HEK293T (cell line): ENCODE results near the gene FFAR2.

ENCODE experiments used
- CTCF ChIA-PET: fragments of 350-600 bp; formaldehyde crosslinking; extraction: SDS; loops from one replicate; lab custom pipeline; 2021; ENCODE audit warnings: antibody characterized with exemption, inconsistent platforms; lab: Yijun Ruan, JAX
- POLR2A ChIA-PET: fragments of 350-600 bp; formaldehyde crosslinking; extraction: SDS; loops from one replicate; lab custom pipeline; 2020; ENCODE audit warnings: antibody characterized with exemption, inconsistent platforms; lab: Yijun Ruan, JAX
- DNase-seq: peaks from one replicate; pipeline ENCODE4 v3.0.0; 2012; ENCODE audit warnings: mixed read lengths; ENCODE audit errors: extremely low spot score
- ARNT ChIP-seq: fragments of 450-650 bp; IDR thresholded peaks from 2 replicates; pipeline ENCODE4 v1.6.1; 2017; ENCODE audit warnings: mild to moderate bottlenecking
- BHLHE40 ChIP-seq: fragments of 450-650 bp; IDR thresholded peaks from 2 replicates; pipeline ENCODE4 v1.6.1; 2016; ENCODE audit warnings: mild to moderate bottlenecking, moderate library complexity, borderline replicate concordance
- CTBP1 ChIP-seq: fragments of 450-650 bp; IDR thresholded peaks from 2 replicates; pipeline ENCODE4 v1.6.1; 2016; ENCODE audit warnings: borderline replicate concordance
- ELF4 ChIP-seq: fragments of 450-650 bp; IDR thresholded peaks from 2 replicates; pipeline ENCODE4 v1.6.1; 2017; ENCODE audit warnings: antibody characterized with exemption
- FOXA1 ChIP-seq: fragments of 450-650 bp; IDR thresholded peaks from 2 replicates; pipeline ENCODE4 v1.6.1; 2016; ENCODE audit warnings: mild to moderate bottlenecking
- FOXK2 ChIP-seq: fragments of 450-650 bp; IDR thresholded peaks from 2 replicates; pipeline ENCODE4 v1.6.1; 2016; ENCODE audit warnings: mild to moderate bottlenecking
- FOXM1 ChIP-seq: fragments of 450-650 bp; IDR thresholded peaks from 2 replicates; pipeline ENCODE4 v1.6.1; 2017; ENCODE audit warnings: mild to moderate bottlenecking, borderline replicate concordance
- HDGF ChIP-seq: fragments of 450-650 bp; IDR thresholded peaks from 2 replicates; pipeline ENCODE4 v1.6.1; 2017; ENCODE audit warnings: antibody characterized with exemption, borderline replicate concordance
- L3MBTL2 ChIP-seq: fragments of 450-650 bp; conservative IDR thresholded peaks from 2 replicates; pipeline ENCODE4 v1.6.1; 2016; ENCODE audit warnings: mild to moderate bottlenecking
- LEF1 ChIP-seq: fragments of 450-650 bp; IDR thresholded peaks from 2 replicates; pipeline ENCODE4 v1.6.1; 2017; ENCODE audit warnings: mild to moderate bottlenecking, borderline replicate concordance
- NFRKB ChIP-seq: fragments of 450-650 bp; IDR thresholded peaks from 2 replicates; pipeline ENCODE4 v1.6.1; 2016; ENCODE audit warnings: mild to moderate bottlenecking, moderate library complexity
- PKNOX1 ChIP-seq: fragments of 450-650 bp; IDR thresholded peaks from 2 replicates; pipeline ENCODE4 v1.6.1; 2016
- SP1 ChIP-seq: fragments of 450-650 bp; IDR thresholded peaks from 2 replicates; pipeline ENCODE4 v1.6.1; 2017
- SUZ12 ChIP-seq: fragments of 450-650 bp; IDR thresholded peaks from 2 replicates; pipeline ENCODE4 v1.6.1; 2016; ENCODE audit warnings: mild to moderate bottlenecking
- TARDBP ChIP-seq: fragments of 450-650 bp; IDR thresholded peaks from 2 replicates; pipeline ENCODE4 v1.6.1; 2016
- ZNF384 ChIP-seq: fragments of 450-650 bp; IDR thresholded peaks from 2 replicates; pipeline ENCODE4 v1.6.1; 2016

Gene FFAR2

DNA sequence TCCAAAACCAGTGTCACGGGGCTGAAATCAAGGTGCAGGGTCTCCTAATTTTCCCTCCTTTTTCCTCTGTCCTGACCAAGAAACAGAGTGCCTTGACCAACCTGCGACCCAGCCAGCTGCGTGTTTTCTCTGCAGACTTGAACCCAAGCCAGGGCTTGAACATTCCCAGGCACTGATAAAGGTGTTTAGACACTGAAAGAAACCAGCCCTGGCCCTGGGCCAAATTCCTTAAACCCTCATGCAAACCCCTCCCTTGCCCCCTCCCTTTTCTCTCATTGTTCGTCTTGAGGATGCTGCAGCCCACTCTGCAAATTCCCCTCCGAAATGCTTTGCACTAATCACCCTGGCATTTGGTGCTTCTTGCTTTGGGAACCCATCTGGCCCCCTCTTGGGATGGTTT, 9.5 kb upstream of the FFAR2 start:
- TF ChIP-seq L3MBTL2 = no peak
- TF ChIP-seq BHLHE40 = no peak
- TF ChIP-seq LEF1 = no peak
- no peak for TF ChIP-seq ZNF384
- TF ChIP-seq FOXA1 = no peak
- no peak for TF ChIP-seq HDGF
- TF ChIP-seq TARDBP = no peak
- TF ChIP-seq SP1 = no peak
- no peak for TF ChIP-seq PKNOX1
- TF ChIP-seq CTBP1 = no peak
- no peak for TF ChIP-seq NFRKB
- no peak for TF ChIP-seq FOXM1
- CTCF ChIA-PET = no interaction called here
- no peak for DNase-seq
- POLR2A ChIA-PET = no interaction called here

DNA sequence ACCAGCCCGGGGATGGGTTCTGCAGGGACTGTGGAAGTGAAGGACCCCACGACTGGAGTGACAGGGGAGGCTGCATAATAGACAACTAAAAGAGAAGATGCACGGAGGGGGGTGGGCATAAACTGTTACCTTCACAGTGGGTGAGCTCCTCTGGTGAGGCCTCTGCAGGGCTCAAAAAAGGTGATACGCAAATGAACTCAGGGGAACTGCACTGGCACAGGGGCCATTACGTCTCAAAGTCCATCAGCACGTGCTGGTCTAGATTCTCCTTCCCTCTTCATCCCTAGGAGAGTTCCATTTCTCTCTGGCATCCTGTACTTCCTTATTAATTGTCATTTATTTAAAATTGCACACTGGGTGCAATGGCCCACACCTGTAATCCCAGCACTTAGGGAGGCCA, 8.1 kb upstream of the FFAR2 start:
- ChIA-PET POLR2A (no interaction called here), CTCF (no interaction called here)
- TF ChIP-seq FOXA1 = no peak
- no peak for TF ChIP-seq ZNF384
- TF ChIP-seq PKNOX1 = no peak
- no peak for TF ChIP-seq LEF1
- TF ChIP-seq SUZ12 = no peak
- TF ChIP-seq BHLHE40 = no peak
- no peak for TF ChIP-seq NFRKB
- TF ChIP-seq CTBP1 = no peak
- no peak for TF ChIP-seq FOXK2
- TF ChIP-seq TARDBP = no peak
- TF ChIP-seq ARNT = no peak
- no peak for TF ChIP-seq SP1
- TF ChIP-seq HDGF = no peak
- TF ChIP-seq FOXM1 = no peak
- DNase-seq = no peak

- TF ChIP-seq FOXK2 (no peak), L3MBTL2 (no peak), CTBP1 (no peak), PKNOX1 (no peak), TARDBP (no peak), ZNF384 (no peak), FOXM1 (no peak), NFRKB (no peak), FOXA1 (no peak), HDGF (no peak), SP1 (no peak), BHLHE40 (no peak)
- no peak for DNase-seq
- CTCF ChIA-PET = no interaction called here
- POLR2A ChIA-PET = no interaction called here
Observed at GRCh38 chr19:35442091-35442490, 6.0 kb upstream of the FFAR2 start.

DNA sequence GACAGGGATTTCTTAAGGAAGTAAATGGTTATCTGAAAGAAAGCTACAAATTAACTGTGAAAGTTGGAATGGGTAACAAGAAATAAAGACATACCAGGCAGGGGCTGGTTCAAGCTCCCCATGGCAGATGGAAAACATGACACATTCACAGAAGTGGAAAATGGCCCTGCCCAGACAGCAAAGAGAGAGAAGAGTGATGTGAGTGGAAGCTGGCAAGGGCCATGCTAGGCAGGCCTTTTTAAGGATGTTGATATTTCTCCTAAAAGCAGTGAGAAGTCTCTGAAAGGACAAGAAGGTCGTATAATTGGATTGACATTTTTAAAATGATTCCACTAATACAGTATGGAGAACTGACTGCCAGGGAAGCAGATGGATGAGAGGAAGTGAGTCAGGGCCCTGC, 3.3 kb upstream of the FFAR2 start:
- no peak for DNase-seq
- POLR2A ChIA-PET = no interaction called here
- CTCF ChIA-PET = no interaction called here
- TF ChIP-seq ARNT (no peak), CTBP1 (no peak), ELF4 (no peak), L3MBTL2 (no peak), SP1 (no peak), HDGF (no peak), FOXM1 (no peak), FOXA1 (no peak), SUZ12 (no peak), LEF1 (no peak), TARDBP (no peak), PKNOX1 (no peak)

GRCh38 chr19:35445826-35446593, 2.0 kb upstream of the FFAR2 start:
- CTCF ChIA-PET = no interaction called here
- DNase-seq = no peak
- POLR2A ChIA-PET = no interaction called here

More at GRCh38 chr19:35445826-35446593, 2.0 kb upstream of the FFAR2 start:
- TF ChIP-seq PKNOX1 = no peak
- no peak for TF ChIP-seq NFRKB
- TF ChIP-seq ELF4 = no peak
- TF ChIP-seq TARDBP = no peak
- TF ChIP-seq SUZ12 = no peak
- no peak for TF ChIP-seq FOXA1
- TF ChIP-seq SP1 = no peak
- no peak for TF ChIP-seq BHLHE40
- no peak for TF ChIP-seq CTBP1
- no peak for TF ChIP-seq FOXK2
- TF ChIP-seq HDGF = no peak
- TF ChIP-seq FOXM1 = no peak
- no peak for TF ChIP-seq ARNT
- TF ChIP-seq L3MBTL2 = no peak
